Panc1 (cell line): ENCODE data around the gene NAGS.

Experiments
- POLR2AphosphoS5 ChIP-seq: IDR thresholded peaks from 2 replicates; pipeline ENCODE4 v1.6.1; 2012; ENCODE audit warnings: mild to moderate bottlenecking, low read depth, low read length, moderate library complexity
- SIN3A ChIP-seq: IDR thresholded peaks from 2 replicates; pipeline ENCODE4 v1.6.1; 2012; ENCODE audit warnings: low read depth, mild to moderate bottlenecking, low read length, moderate library complexity, borderline replicate concordance; ENCODE audit not compliant: insufficient read depth
- TF ChIP-seq, protein P1 (sequence below): fragments of 450-650 bp; IDR thresholded peaks from 2 replicates; pipeline ENCODE4 v1.5.1; 2017; ENCODE audit warnings: mild to moderate bottlenecking

DNA sequence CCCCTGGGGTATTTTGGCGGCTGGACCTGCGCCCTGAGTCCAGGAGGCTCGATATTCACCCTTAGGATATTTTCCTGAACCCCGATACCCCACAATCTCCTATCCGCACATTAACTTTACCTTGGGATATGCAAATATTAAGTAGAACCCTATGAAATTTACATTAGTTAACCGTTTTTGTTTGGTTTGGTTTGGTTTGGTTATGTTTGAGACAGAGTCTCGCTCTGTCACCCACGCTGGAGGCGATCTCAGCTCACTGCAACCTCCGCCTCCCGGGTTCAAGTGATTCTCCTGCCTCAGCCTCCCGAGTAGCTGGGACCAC, 9.3 kb upstream of the NAGS start:
- TF ChIP-seq, protein P1, sequence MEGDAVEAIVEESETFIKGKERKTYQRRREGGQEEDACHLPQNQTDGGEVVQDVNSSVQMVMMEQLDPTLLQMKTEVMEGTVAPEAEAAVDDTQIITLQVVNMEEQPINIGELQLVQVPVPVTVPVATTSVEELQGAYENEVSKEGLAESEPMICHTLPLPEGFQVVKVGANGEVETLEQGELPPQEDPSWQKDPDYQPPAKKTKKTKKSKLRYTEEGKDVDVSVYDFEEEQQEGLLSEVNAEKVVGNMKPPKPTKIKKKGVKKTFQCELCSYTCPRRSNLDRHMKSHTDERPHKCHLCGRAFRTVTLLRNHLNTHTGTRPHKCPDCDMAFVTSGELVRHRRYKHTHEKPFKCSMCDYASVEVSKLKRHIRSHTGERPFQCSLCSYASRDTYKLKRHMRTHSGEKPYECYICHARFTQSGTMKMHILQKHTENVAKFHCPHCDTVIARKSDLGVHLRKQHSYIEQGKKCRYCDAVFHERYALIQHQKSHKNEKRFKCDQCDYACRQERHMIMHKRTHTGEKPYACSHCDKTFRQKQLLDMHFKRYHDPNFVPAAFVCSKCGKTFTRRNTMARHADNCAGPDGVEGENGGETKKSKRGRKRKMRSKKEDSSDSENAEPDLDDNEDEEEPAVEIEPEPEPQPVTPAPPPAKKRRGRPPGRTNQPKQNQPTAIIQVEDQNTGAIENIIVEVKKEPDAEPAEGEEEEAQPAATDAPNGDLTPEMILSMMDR = no peak; the same call in 1 of the 2 replicates
- TF ChIP-seq SIN3A (no peak), POLR2AphosphoS5 (no peak)
